Measurements from ENCODE around the gene TEX13A. TPM values are rescaled to one million over a fixed set of nuclear protein-coding genes. Genes with fewer than 3 reads are reported as not detected.
"Not testable (repeated sequence)": the region's sequence is repeated elsewhere in the genome, so short reads cannot be mapped to it uniquely, and the experiment has no call there.

TEX13A gene
- total RNA-seq, 1 donor from 2014 or later: not detected

- no peak overlapping the region for H2AFZ ChIP-seq (ENCODE audit: low read depth, low read length)
- H3K4me3 ChIP-seq (ENCODE audit: insufficient read depth, low read depth, low read length): no peak overlapping the region
- H3K4me3 Mint-ChIP-seq (ENCODE audit: unreplicated experiment): no peak overlapping the region
- no peaks in the 10 kb centered on the region for H3K27me3 ChIP-seq (ENCODE audit: insufficient read depth, low read length)
- no peak overlapping the region for H3K27ac ChIP-seq (ENCODE audit: low read depth, low read length)
- H3K79me2 ChIP-seq (ENCODE audit: insufficient read depth, low read length): no peaks in the 10 kb centered on the region
- no peak overlapping the region for H3K9ac ChIP-seq (ENCODE audit: low read length)
- no peaks in the 10 kb centered on the region for H3K36me3 ChIP-seq (ENCODE audit: insufficient read depth, low read length)
- no peak for DNase-seq (ENCODE audit: low read depth)
- no peaks in the 10 kb centered on the region for H4K20me1 ChIP-seq (ENCODE audit: insufficient read depth, low read length)
- H3K4me1 Mint-ChIP-seq (ENCODE audit: low read depth, unreplicated experiment): peaks cover 4% of the 10 kb centered on the region
- H3K27me3 Mint-ChIP-seq (ENCODE audit: low read depth, unreplicated experiment): no peaks in the 10 kb centered on the region
- H3K36me3 Mint-ChIP-seq (ENCODE audit: low read depth, unreplicated experiment): no peaks in the 10 kb centered on the region
- H3K4me1 ChIP-seq (ENCODE audit: insufficient read depth, low read length): no peaks in the 10 kb centered on the region
- H3K4me2 ChIP-seq (ENCODE audit: low read length): no peak overlapping the region
- no peaks in the 10 kb centered on the region for H3K9me3 ChIP-seq (ENCODE audit: insufficient read depth, low read depth, low read length)
- H3K9me3 Mint-ChIP-seq (ENCODE audit: unreplicated experiment): no peaks in the 10 kb centered on the region
- no peak for FAIRE-seq
- TF ChIP-seq EZH2 (IDR thresholded peaks at IDR 0.05; ENCODE audit: insufficient read depth, low read length) (no peak), CTCF (IDR thresholded peaks at IDR 0.05; ENCODE audit: insufficient read depth, low read depth, low read length) (no peak)
- no peak overlapping the region for H3K27ac Mint-ChIP-seq (ENCODE audit: unreplicated experiment)
Observed at GRCh38 chrX:105263171-105263570, 42.7 kb upstream of the TEX13A start.

- H3K4me3 Mint-ChIP-seq (ENCODE audit: unreplicated experiment): no peak overlapping the region
- H3K27ac Mint-ChIP-seq (ENCODE audit: unreplicated experiment): no peak overlapping the region
- no peaks in the 10 kb centered on the region for H3K27me3 ChIP-seq (ENCODE audit: insufficient read depth, low read length)
- no peaks in the 10 kb centered on the region for H3K36me3 ChIP-seq (ENCODE audit: insufficient read depth, low read length)
- H3K79me2 ChIP-seq (ENCODE audit: insufficient read depth, low read length): no peaks in the 10 kb centered on the region
- no peaks in the 10 kb centered on the region for H3K36me3 Mint-ChIP-seq (ENCODE audit: low read depth, unreplicated experiment)
- H3K9me3 Mint-ChIP-seq (ENCODE audit: unreplicated experiment): no peaks in the 10 kb centered on the region
- no peak overlapping the region for H3K27ac ChIP-seq (ENCODE audit: low read depth, low read length)
- TF ChIP-seq CTCF (IDR thresholded peaks at IDR 0.05; ENCODE audit: insufficient read depth, low read depth, low read length) (no peak), EZH2 (IDR thresholded peaks at IDR 0.05; ENCODE audit: insufficient read depth, low read length) (no peak)
- no peak for DNase-seq (ENCODE audit: low read depth)
- H3K27me3 Mint-ChIP-seq (ENCODE audit: low read depth, unreplicated experiment): no peaks in the 10 kb centered on the region
- peaks cover 4% of the 10 kb centered on the region for H3K4me1 Mint-ChIP-seq (ENCODE audit: low read depth, unreplicated experiment)
- no peak for FAIRE-seq
- no peak overlapping the region for H3K9ac ChIP-seq (ENCODE audit: low read length)
- no peak overlapping the region for H3K4me2 ChIP-seq (ENCODE audit: low read length)
- H2AFZ ChIP-seq (ENCODE audit: low read depth, low read length): no peak overlapping the region
- no peak overlapping the region for H3K4me3 ChIP-seq (ENCODE audit: insufficient read depth, low read depth, low read length)
- no peaks in the 10 kb centered on the region for H3K4me1 ChIP-seq (ENCODE audit: insufficient read depth, low read length)
- H3K9me3 ChIP-seq (ENCODE audit: insufficient read depth, low read depth, low read length): no peaks in the 10 kb centered on the region
- H4K20me1 ChIP-seq (ENCODE audit: insufficient read depth, low read length): no peaks in the 10 kb centered on the region
Observed at GRCh38 chrX:105260291-105261043, 40.0 kb upstream of the TEX13A start.

- H3K9ac ChIP-seq (ENCODE audit: low read length): no peak overlapping the region
- TF ChIP-seq EZH2 (IDR thresholded peaks at IDR 0.05; ENCODE audit: insufficient read depth, low read length) (no peak), CTCF (IDR thresholded peaks at IDR 0.05; ENCODE audit: insufficient read depth, low read depth, low read length) (no peak)
- H3K4me3 ChIP-seq (ENCODE audit: insufficient read depth, low read depth, low read length): no peak overlapping the region
- no peaks in the 10 kb centered on the region for H3K4me1 ChIP-seq (ENCODE audit: insufficient read depth, low read length)
- no peaks in the 10 kb centered on the region for H4K20me1 ChIP-seq (ENCODE audit: insufficient read depth, low read length)
- Mint-ChIP-seq H3K36me3 (ENCODE audit: low read depth, unreplicated experiment) (no peaks in the 10 kb centered on the region), H3K27ac (ENCODE audit: unreplicated experiment) (no peak overlapping the region), H3K4me3 (ENCODE audit: unreplicated experiment) (no peak overlapping the region), H3K27me3 (ENCODE audit: low read depth, unreplicated experiment) (no peaks in the 10 kb centered on the region), H3K4me1 (ENCODE audit: low read depth, unreplicated experiment) (no peaks in the 10 kb centered on the region), H3K9me3 (ENCODE audit: unreplicated experiment) (no peaks in the 10 kb centered on the region)
- no peaks in the 10 kb centered on the region for H3K9me3 ChIP-seq (ENCODE audit: insufficient read depth, low read depth, low read length)
- DNase-seq (ENCODE audit: low read depth) (no peak), FAIRE-seq (peak; percentile 84)
- no peak overlapping the region for H2AFZ ChIP-seq (ENCODE audit: low read depth, low read length)
- H3K4me2 ChIP-seq (ENCODE audit: low read length): no peak overlapping the region
- H3K36me3 ChIP-seq (ENCODE audit: insufficient read depth, low read length): no peaks in the 10 kb centered on the region
- no peaks in the 10 kb centered on the region for H3K79me2 ChIP-seq (ENCODE audit: insufficient read depth, low read length)
- no peaks in the 10 kb centered on the region for H3K27me3 ChIP-seq (ENCODE audit: insufficient read depth, low read length)
- H3K27ac ChIP-seq (ENCODE audit: low read depth, low read length): no peak overlapping the region
Observed at GRCh38 chrX:105241056-105241455, 20.6 kb upstream of the TEX13A start.

DNA sequence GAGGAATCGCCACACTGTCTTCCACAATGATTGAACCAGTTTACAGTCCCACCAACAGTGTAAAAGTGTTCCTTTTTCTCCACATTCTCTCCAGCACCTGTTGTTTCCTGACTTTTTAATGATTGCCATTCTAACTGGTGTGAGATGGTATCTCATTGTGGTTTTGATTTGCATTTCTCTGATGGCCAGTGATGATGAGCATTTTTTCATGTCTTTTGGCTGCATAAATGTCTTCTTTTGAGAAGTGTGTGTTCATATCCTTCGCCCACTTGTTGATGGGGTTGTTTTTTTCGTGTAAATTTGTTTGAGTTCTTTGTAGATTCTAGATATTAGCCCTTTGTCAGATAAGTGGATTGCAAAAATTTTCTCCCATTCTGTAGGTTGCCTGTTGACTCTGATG is 16.9 kb upstream of the TEX13A start:
- FAIRE-seq; H4K20me1 ChIP-seq (ENCODE audit: insufficient read depth, low read length): not testable (repeated sequence)

More for the DNA sequence above, 16.9 kb upstream of the TEX13A start:
- H2AFZ ChIP-seq (ENCODE audit: low read depth, low read length); H3K36me3 ChIP-seq (ENCODE audit: insufficient read depth, low read length); H3K4me1 ChIP-seq (ENCODE audit: insufficient read depth, low read length); H3K9ac ChIP-seq (ENCODE audit: low read length); H3K9me3 Mint-ChIP-seq (ENCODE audit: unreplicated experiment); H3K27me3 ChIP-seq (ENCODE audit: insufficient read depth, low read length); H3K4me1 Mint-ChIP-seq (ENCODE audit: low read depth, unreplicated experiment); H3K4me2 ChIP-seq (ENCODE audit: low read length); DNase-seq (ENCODE audit: low read depth); H3K79me2 ChIP-seq (ENCODE audit: insufficient read depth, low read length); H3K36me3 Mint-ChIP-seq (ENCODE audit: low read depth, unreplicated experiment); H3K4me3 Mint-ChIP-seq (ENCODE audit: unreplicated experiment); H3K27me3 Mint-ChIP-seq (ENCODE audit: low read depth, unreplicated experiment); H3K27ac Mint-ChIP-seq (ENCODE audit: unreplicated experiment); H3K27ac ChIP-seq (ENCODE audit: low read depth, low read length); H3K4me3 ChIP-seq (ENCODE audit: insufficient read depth, low read depth, low read length); H3K9me3 ChIP-seq (ENCODE audit: insufficient read depth, low read depth, low read length): not testable (repeated sequence)
